PFSK-1 (cell line): ENCODE measurements around the gene CEP135.

Source experiments
- FOXP2 ChIP-seq: optimal IDR thresholded peaks from 2 replicates; pipeline ENCODE3; 2011; ENCODE audit warnings: borderline replicate concordance, control low read depth, inconsistent platforms; ENCODE audit not compliant: insufficient read depth; ENCODE audit errors: extremely low read length, extremely low read depth
- POLR2AphosphoS5 ChIP-seq: IDR thresholded peaks from 2 replicates; pipeline ENCODE4 v1.6.1; 2012; ENCODE audit warnings: low read depth, mild to moderate bottlenecking, control low read depth, low read length, moderate library complexity
- SIN3A ChIP-seq: IDR thresholded peaks from 2 replicates; pipeline ENCODE4 v1.6.1; 2012; ENCODE audit warnings: mild to moderate bottlenecking, low read length, moderate library complexity, borderline replicate concordance; ENCODE audit not compliant: insufficient read depth
- TAF1 ChIP-seq: IDR thresholded peaks from 2 replicates; pipeline ENCODE4 v1.6.1; 2012; ENCODE audit warnings: low read length, control low read depth, borderline replicate concordance; ENCODE audit not compliant: insufficient read depth

DNA sequence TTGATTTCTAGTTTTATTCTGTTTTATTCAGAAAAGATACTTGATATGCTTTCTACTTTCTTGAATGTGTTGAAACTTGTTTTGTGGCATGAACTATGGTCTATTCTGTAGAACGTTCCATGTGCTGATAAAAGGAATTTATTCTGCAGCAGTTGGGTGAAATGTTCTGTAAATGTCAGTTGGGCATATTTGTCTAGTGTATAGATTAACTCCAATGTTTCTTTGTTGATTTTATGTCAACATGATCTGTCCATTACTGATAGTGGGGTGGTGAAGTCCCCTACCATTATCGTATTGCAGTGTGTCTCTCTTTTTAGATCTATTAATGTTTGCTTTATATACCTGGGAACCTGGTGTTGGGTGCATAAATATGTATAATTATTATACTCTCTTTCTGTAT is 55.5 kb downstream of the CEP135 start:
- TF ChIP-seq SIN3A (no peak), TAF1 (no peak), FOXP2 (no peak), POLR2AphosphoS5 (no peak)
